Measurements from ENCODE around the gene WDPCP.
"Not testable (repeated sequence)": the region's sequence is repeated elsewhere in the genome, so short reads cannot be mapped to it uniquely, and the experiment has no call there.

WDPCP gene

DNA sequence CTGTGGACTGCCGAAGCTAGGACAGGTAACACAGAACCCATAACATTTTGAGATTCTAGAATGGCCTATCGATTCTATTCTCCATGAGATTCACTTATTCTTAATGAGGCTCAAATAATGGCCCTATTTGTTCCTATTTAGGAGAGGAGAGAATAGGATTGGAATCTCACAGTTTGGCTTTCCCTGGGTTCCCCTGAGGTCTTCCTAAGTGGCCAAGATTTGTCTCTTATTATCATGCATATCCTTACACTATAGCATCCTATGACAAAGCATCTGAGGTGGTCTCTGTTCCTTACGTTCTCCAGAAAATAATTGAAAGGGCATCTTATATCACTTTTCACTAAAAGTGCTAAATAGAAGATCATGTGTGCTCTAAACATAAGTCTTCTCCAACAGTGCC lies 9.5 kb downstream of the WDPCP start:
- TF ChIP-seq, protein P1, sequence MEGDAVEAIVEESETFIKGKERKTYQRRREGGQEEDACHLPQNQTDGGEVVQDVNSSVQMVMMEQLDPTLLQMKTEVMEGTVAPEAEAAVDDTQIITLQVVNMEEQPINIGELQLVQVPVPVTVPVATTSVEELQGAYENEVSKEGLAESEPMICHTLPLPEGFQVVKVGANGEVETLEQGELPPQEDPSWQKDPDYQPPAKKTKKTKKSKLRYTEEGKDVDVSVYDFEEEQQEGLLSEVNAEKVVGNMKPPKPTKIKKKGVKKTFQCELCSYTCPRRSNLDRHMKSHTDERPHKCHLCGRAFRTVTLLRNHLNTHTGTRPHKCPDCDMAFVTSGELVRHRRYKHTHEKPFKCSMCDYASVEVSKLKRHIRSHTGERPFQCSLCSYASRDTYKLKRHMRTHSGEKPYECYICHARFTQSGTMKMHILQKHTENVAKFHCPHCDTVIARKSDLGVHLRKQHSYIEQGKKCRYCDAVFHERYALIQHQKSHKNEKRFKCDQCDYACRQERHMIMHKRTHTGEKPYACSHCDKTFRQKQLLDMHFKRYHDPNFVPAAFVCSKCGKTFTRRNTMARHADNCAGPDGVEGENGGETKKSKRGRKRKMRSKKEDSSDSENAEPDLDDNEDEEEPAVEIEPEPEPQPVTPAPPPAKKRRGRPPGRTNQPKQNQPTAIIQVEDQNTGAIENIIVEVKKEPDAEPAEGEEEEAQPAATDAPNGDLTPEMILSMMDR (IDR thresholded peaks at IDR 0.05; ENCODE audit: low read depth, low read length, missing control alignments) = no peak
- no peak overlapping the region for H3K4me3 ChIP-seq (ENCODE audit: low read depth, low read length)
- in situ Hi-C loops (cut with HindIII; ENCODE audit: low sequenced_read_pairs) = no loop called here
- no peak for DNase-seq (ENCODE audit: low read depth)

GRCh38 chr2:63576546-63576945 lies 11.7 kb downstream of the WDPCP start:
- in situ Hi-C loops (cut with HindIII; ENCODE audit: low sequenced_read_pairs) = no loop called here
- H3K4me3 ChIP-seq (ENCODE audit: low read depth, low read length) = no peak overlapping the region
- DNase-seq (ENCODE audit: low read depth) = no peak
- TF ChIP-seq, protein P1 (IDR thresholded peaks at IDR 0.05; ENCODE audit: low read depth, low read length, missing control alignments) = no peak

- DNase-seq (ENCODE audit: low read depth); in situ Hi-C loops (cut with HindIII; ENCODE audit: low sequenced_read_pairs); H3K4me3 ChIP-seq (ENCODE audit: low read depth, low read length): not testable (repeated sequence)
Observed at GRCh38 chr2:63573726-63574345, 14.4 kb downstream of the WDPCP start.

- DNase-seq (ENCODE audit: low read depth); H3K4me3 ChIP-seq (ENCODE audit: low read depth, low read length); in situ Hi-C loops (cut with HindIII; ENCODE audit: low sequenced_read_pairs): not testable (repeated sequence)
Observed at GRCh38 chr2:63573026-63573425, 15.3 kb downstream of the WDPCP start.

DNA sequence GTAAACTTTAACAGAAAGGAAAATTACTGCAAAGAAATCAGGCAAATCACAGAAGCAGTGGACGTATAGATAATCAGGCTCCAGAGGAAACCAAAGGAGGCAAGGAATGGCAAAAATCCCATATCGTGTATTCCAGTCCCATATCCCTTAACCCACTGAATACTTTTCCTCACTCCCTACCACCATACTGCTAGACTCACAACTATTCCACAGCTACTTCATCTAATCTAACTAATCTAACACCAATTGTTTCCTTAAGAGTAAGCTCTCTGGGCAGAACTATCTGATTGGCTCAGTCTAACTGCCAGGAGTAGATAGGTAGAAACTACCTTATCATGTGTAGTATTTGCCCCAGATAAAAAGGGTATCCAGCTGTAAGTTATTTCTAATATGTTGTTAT lies 16.3 kb downstream of the WDPCP start:
- no peak for DNase-seq (ENCODE audit: low read depth)
- H3K4me3 ChIP-seq (ENCODE audit: low read depth, low read length) = no peak overlapping the region
- TF ChIP-seq, protein P1 (IDR thresholded peaks at IDR 0.05; ENCODE audit: low read depth, low read length, missing control alignments) = no peak
- in situ Hi-C loops (cut with HindIII; ENCODE audit: low sequenced_read_pairs) = no loop called here

DNA sequence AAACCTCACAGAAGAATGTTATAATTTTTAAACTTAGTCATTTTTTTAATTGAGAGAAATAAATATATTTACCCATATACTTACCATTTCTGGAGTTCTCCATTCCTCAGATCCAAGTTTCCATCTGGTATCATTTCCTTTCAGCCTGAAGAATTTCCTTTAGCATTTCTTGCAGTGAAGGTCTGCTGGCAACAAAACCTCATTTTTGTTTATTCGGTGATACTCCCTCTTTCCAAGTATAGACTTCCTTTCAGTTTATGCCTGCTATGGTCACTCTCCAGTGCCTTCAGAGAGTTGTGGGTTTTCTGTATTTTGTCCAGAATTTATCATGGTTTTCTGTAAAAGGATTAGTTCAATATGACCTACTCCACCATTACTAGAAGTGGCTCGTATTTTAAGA lies 17.0 kb downstream of the WDPCP start:
- TF ChIP-seq, protein P1 (IDR thresholded peaks at IDR 0.05; ENCODE audit: low read depth, low read length, missing control alignments) = no peak
- no peak for DNase-seq (ENCODE audit: low read depth)
- in situ Hi-C loops (cut with HindIII; ENCODE audit: low sequenced_read_pairs) = no loop called here
- H3K4me3 ChIP-seq (ENCODE audit: low read depth, low read length) = no peak overlapping the region

- H3K4me3 ChIP-seq (ENCODE audit: low read depth, low read length) = no peak overlapping the region
- in situ Hi-C loops (cut with HindIII; ENCODE audit: low sequenced_read_pairs) = no loop called here
- TF ChIP-seq, protein P1 (IDR thresholded peaks at IDR 0.05; ENCODE audit: low read depth, low read length, missing control alignments) = no peak
- DNase-seq (ENCODE audit: low read depth) = no peak
Observed at GRCh38 chr2:63569740-63570139, 18.5 kb downstream of the WDPCP start.

- DNase-seq (ENCODE audit: low read depth) = no peak
Observed at GRCh38 chr2:63562751-63563150, 25.5 kb downstream of the WDPCP start.

GRCh38 chr2:63558922-63559321 lies 29.4 kb downstream of the WDPCP start:
- DNase-seq (ENCODE audit: low read depth); H3K4me3 ChIP-seq (ENCODE audit: low read depth, low read length); in situ Hi-C loops (cut with HindIII; ENCODE audit: low sequenced_read_pairs): not testable (repeated sequence)

More at GRCh38 chr2:63562751-63563150, 25.5 kb downstream of the WDPCP start:
- H3K4me3 ChIP-seq (ENCODE audit: low read depth, low read length) = no peak overlapping the region
- in situ Hi-C loops (cut with HindIII; ENCODE audit: low sequenced_read_pairs) = no loop called here
- TF ChIP-seq, protein P1 (IDR thresholded peaks at IDR 0.05; ENCODE audit: low read depth, low read length, missing control alignments) = no peak

GRCh38 chr2:63557819-63558218 lies 30.5 kb downstream of the WDPCP start:
- DNase-seq (ENCODE audit: low read depth); H3K4me3 ChIP-seq (ENCODE audit: low read depth, low read length); in situ Hi-C loops (cut with HindIII; ENCODE audit: low sequenced_read_pairs): not testable (repeated sequence)
